Measurements from ENCODE around the gene RASA2. TPM values are rescaled to one million over a fixed set of nuclear protein-coding genes. Genes with fewer than 3 reads are reported as not detected.

RASA2 gene
- total and polyA plus RNA-seq, 2 of the 8 experiments (the other 6 are each of a cell fraction or from before 2014, with no cell fraction given): 3.5 to 15.9 TPM

- no peak for TF ChIP-seq CTCF (IDR thresholded peaks at IDR 0.05; ENCODE audit: control extremely low read depth in 1 of 3, insufficient read depth in 1 of 3, low read depth in 1 of 3, low read length in 3 of 3)
- TF ChIP-seq SIRT6 (IDR thresholded peaks at IDR 0.05; ENCODE audit: low read length): no peak
- no peak for TF ChIP-seq RAD21 (IDR thresholded peaks at IDR 0.05 in 1 of 2, conservative IDR thresholded peaks at IDR 0.05 in 1 of 2; ENCODE audit: low read depth in 2 of 2, low read length in 2 of 2)
- no peak for TF ChIP-seq FOSL1 (IDR thresholded peaks at IDR 0.05; ENCODE audit: insufficient read depth, low read depth, low read length)
- TF ChIP-seq E2F6 (IDR thresholded peaks at IDR 0.05): no peak; the same call in 1 of the 2 replicates
- TF ChIP-seq TBP (IDR thresholded peaks at IDR 0.05; ENCODE audit: low read depth, low read length): no peak
- TF ChIP-seq TAF1 (IDR thresholded peaks at IDR 0.05; ENCODE audit: low read depth, low read length): no peak
- TF ChIP-seq SRF (IDR thresholded peaks at IDR 0.05; ENCODE audit: low read depth, low read length): no peak
- TF ChIP-seq EGR1 (IDR thresholded peaks at IDR 0.05; ENCODE audit: borderline replicate concordance, low read depth, low read length): peak; percentile 13; the same call in 1 of the 2 replicates
- no peak for TF ChIP-seq CBX8 (IDR thresholded peaks at IDR 0.05; ENCODE audit: borderline replicate concordance, low read depth, low read length)
- no peak for TF ChIP-seq NANOG (IDR thresholded peaks at IDR 0.05; ENCODE audit: insufficient read depth, low read depth, low read length, poor library complexity, severe bottlenecking)
- TF ChIP-seq BACH1 (IDR thresholded peaks at IDR 0.05; ENCODE audit: low read length): no peak
- no peak for TF ChIP-seq KDM1A (IDR thresholded peaks at IDR 0.05; ENCODE audit: borderline replicate concordance, low read length)
- no peak for TF ChIP-seq EP300 (IDR thresholded peaks at IDR 0.05; ENCODE audit: borderline replicate concordance in 1 of 2, low read depth in 2 of 2, low read length in 2 of 2)
- TF ChIP-seq PHF8 (conservative IDR thresholded peaks at IDR 0.05; ENCODE audit: low read depth, low read length): 0 out of 2 replicates have a peak, but pooled peaks have one; percentile 25
- TF ChIP-seq MAFK (IDR thresholded peaks at IDR 0.05; ENCODE audit: low read depth, low read length): no peak
- TF ChIP-seq RBBP5 (IDR thresholded peaks at IDR 0.05; ENCODE audit: borderline replicate concordance, low read depth, low read length): 0 out of 2 replicates have a peak, but pooled peaks have one; percentile 37
- TF ChIP-seq RFX5 (IDR thresholded peaks at IDR 0.05; ENCODE audit: borderline replicate concordance, low read depth, low read length): no peak
- no peak for TF ChIP-seq CHD1 (IDR thresholded peaks at IDR 0.05; ENCODE audit: low read depth, low read length)
- TF ChIP-seq SUZ12 (IDR thresholded peaks at IDR 0.05; ENCODE audit: low read length): peak; percentile 62
Measured at GRCh38 chr3:141659821-141660613, 173.2 kb downstream of the RASA2 start (continued).

Measured in H1 (cell line).